ENCODE data around the gene CAMTA1.

DNA sequence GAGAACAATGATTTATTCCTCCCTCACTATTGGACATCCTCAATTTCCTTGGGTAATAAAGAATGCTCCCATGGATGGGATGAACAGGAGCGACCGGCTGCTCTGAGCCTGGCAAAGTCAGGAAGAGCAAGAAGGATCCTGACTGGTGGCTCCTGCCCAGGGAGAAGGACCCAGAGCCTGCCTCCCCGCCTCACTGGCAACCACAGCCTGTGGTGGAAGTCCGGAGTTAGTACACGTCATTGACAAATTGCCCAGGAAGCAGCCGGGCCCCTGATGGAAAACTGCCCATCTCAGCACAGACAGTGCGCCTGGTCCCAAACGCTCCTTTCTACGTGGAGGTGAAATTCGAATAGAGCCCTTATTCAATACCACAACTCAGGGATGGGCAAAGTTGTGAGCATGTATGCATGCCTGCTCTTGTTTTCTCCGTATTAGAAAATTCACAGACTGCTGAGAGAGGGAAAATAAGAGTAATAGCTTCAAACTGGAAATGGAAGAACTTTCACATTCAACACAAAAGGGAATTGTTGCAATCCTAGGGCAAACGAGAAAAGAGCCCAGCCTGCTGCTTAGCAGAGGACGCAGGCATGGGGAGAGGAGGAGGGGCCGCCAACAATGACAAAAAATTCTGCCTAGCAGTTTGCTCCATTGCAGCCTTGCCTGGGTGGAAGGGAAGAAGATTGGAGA, 588.8 kb downstream of the CAMTA1 start:
- TF ChIP-seq, protein P1, sequence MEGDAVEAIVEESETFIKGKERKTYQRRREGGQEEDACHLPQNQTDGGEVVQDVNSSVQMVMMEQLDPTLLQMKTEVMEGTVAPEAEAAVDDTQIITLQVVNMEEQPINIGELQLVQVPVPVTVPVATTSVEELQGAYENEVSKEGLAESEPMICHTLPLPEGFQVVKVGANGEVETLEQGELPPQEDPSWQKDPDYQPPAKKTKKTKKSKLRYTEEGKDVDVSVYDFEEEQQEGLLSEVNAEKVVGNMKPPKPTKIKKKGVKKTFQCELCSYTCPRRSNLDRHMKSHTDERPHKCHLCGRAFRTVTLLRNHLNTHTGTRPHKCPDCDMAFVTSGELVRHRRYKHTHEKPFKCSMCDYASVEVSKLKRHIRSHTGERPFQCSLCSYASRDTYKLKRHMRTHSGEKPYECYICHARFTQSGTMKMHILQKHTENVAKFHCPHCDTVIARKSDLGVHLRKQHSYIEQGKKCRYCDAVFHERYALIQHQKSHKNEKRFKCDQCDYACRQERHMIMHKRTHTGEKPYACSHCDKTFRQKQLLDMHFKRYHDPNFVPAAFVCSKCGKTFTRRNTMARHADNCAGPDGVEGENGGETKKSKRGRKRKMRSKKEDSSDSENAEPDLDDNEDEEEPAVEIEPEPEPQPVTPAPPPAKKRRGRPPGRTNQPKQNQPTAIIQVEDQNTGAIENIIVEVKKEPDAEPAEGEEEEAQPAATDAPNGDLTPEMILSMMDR (optimal IDR thresholded peaks at IDR 0.05 in 1 of 3, IDR thresholded peaks at IDR 0.05 in 1 of 3, conservative IDR thresholded peaks at IDR 0.05 in 1 of 3; ENCODE audit: extremely low read depth in 1 of 3, insufficient read depth in 2 of 3, low read length in 3 of 3) = no peak
- TF ChIP-seq EZH2 (IDR thresholded peaks at IDR 0.05; ENCODE audit: low read length) = no peak

Measured in keratinocyte (primary cell).